ENCODE results near the gene PITX3. TPM values are rescaled to one million over a fixed set of nuclear protein-coding genes. Genes with fewer than 3 reads are reported as not detected.

Gene PITX3
- total and polyA plus RNA-seq, 2 experiments from 2014 or later = 0.34 TPM; not detected in 1

GRCh38 chr10:102283890-102284289 is 42.6 kb upstream of the PITX3 start:
- H3K79me2 ChIP-seq (replicated peaks; ENCODE audit: insufficient read depth) = peaks cover 2% of the 10 kb centered on the region; the same call in 1 of the 2 replicates
- H3K27ac ChIP-seq (ENCODE audit: low read depth) = no peak overlapping the region
- H3K4me2 ChIP-seq = no peak overlapping the region
- DNase-seq (ENCODE audit: low spot score) (no peak), ATAC-seq (no peak)
- H3K27me3 ChIP-seq (ENCODE audit: insufficient read depth) = no peaks in the 10 kb centered on the region
- H3K36me3 Mint-ChIP-seq (ENCODE audit: low read depth) = no peaks in the 10 kb centered on the region
- H3K4me1 Mint-ChIP-seq = no peaks in the 10 kb centered on the region
- H3K4me3 ChIP-seq = no peak overlapping the region
- H3K9me3 Mint-ChIP-seq = no peaks in the 10 kb centered on the region
- H3K4me1 ChIP-seq (ENCODE audit: insufficient read depth) = no peaks in the 10 kb centered on the region
- no peak overlapping the region for H2AFZ ChIP-seq
- H3F3A ChIP-seq (replicated peaks; ENCODE audit: low read depth) = no peaks in the 10 kb centered on the region
- H4K20me1 ChIP-seq (replicated peaks; ENCODE audit: insufficient read depth) = peaks cover 8% of the 10 kb centered on the region
- no peak for TF ChIP-seq CREB1 (CRISPR knock-in tag; IDR thresholded peaks at IDR 0.05; ENCODE audit: low read depth)
- no peaks in the 10 kb centered on the region for H3K36me3 ChIP-seq (ENCODE audit: insufficient read depth)
- no peak overlapping the region for H3K27ac Mint-ChIP-seq
- H3K9me2 ChIP-seq (ENCODE audit: insufficient read depth) = no peaks in the 10 kb centered on the region
- no peak overlapping the region for H3K4me3 Mint-ChIP-seq
- H3K27me3 Mint-ChIP-seq (ENCODE audit: insufficient read depth, low read depth, poor library complexity) = no peaks in the 10 kb centered on the region

DNA sequence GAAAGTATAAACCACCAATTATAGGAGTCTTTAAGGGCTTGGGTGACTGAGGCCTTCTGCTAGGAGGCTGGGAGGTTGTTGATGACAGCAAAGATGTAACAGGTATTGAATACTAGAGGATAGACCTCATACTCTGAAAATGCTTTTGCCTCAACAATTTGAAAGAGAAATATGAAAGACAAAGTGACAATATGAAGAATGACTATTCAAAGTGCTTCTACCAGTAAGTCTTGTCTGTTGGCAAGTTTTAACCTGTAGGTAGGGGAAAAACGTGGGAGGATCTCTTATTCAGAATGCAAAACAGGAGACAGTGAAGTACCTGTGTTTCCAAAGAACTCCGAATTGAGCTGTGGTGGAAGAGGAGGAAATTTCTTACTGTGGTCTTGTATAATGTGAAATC is 42.2 kb upstream of the PITX3 start:
- no peaks in the 10 kb centered on the region for H3K4me1 ChIP-seq (ENCODE audit: insufficient read depth)
- no peaks in the 10 kb centered on the region for H3K36me3 Mint-ChIP-seq (ENCODE audit: low read depth)
- H3K4me2 ChIP-seq = no peak overlapping the region
- H3K4me3 ChIP-seq = no peak overlapping the region
- peaks cover 8% of the 10 kb centered on the region for H4K20me1 ChIP-seq (replicated peaks; ENCODE audit: insufficient read depth)
- H3K27me3 Mint-ChIP-seq (ENCODE audit: insufficient read depth, low read depth, poor library complexity) = no peaks in the 10 kb centered on the region
- no peak overlapping the region for H3K27ac Mint-ChIP-seq
- DNase-seq (ENCODE audit: low spot score) (no peak), ATAC-seq (no peak)
- H3K27me3 ChIP-seq (ENCODE audit: insufficient read depth) = no peaks in the 10 kb centered on the region
- no peaks in the 10 kb centered on the region for H3K9me2 ChIP-seq (ENCODE audit: insufficient read depth)
- no peak overlapping the region for H3K27ac ChIP-seq (ENCODE audit: low read depth)
- no peaks in the 10 kb centered on the region for H3F3A ChIP-seq (replicated peaks; ENCODE audit: low read depth)
- H3K9me3 Mint-ChIP-seq = no peaks in the 10 kb centered on the region
- H3K4me1 Mint-ChIP-seq = no peaks in the 10 kb centered on the region
- no peak overlapping the region for H3K4me3 Mint-ChIP-seq
- H3K36me3 ChIP-seq (ENCODE audit: insufficient read depth) = no peaks in the 10 kb centered on the region
- H3K79me2 ChIP-seq (replicated peaks; ENCODE audit: insufficient read depth) = no peaks in the 10 kb centered on the region; the same call in 1 of the 2 replicates
- H2AFZ ChIP-seq = no peak overlapping the region
- TF ChIP-seq, protein P1, sequence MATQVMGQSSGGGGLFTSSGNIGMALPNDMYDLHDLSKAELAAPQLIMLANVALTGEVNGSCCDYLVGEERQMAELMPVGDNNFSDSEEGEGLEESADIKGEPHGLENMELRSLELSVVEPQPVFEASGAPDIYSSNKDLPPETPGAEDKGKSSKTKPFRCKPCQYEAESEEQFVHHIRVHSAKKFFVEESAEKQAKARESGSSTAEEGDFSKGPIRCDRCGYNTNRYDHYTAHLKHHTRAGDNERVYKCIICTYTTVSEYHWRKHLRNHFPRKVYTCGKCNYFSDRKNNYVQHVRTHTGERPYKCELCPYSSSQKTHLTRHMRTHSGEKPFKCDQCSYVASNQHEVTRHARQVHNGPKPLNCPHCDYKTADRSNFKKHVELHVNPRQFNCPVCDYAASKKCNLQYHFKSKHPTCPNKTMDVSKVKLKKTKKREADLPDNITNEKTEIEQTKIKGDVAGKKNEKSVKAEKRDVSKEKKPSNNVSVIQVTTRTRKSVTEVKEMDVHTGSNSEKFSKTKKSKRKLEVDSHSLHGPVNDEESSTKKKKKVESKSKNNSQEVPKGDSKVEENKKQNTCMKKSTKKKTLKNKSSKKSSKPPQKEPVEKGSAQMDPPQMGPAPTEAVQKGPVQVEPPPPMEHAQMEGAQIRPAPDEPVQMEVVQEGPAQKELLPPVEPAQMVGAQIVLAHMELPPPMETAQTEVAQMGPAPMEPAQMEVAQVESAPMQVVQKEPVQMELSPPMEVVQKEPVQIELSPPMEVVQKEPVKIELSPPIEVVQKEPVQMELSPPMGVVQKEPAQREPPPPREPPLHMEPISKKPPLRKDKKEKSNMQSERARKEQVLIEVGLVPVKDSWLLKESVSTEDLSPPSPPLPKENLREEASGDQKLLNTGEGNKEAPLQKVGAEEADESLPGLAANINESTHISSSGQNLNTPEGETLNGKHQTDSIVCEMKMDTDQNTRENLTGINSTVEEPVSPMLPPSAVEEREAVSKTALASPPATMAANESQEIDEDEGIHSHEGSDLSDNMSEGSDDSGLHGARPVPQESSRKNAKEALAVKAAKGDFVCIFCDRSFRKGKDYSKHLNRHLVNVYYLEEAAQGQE (IDR thresholded peaks at IDR 0.05; ENCODE audit: unreplicated experiment) = no peak
- no peak for TF ChIP-seq NANOG (IDR thresholded peaks at IDR 0.05; ENCODE audit: borderline replicate concordance)
- TF ChIP-seq STAT1 (IDR thresholded peaks at IDR 0.05; ENCODE audit: unreplicated experiment) = no peak
- no peak for TF ChIP-seq EZH2 (IDR thresholded peaks at IDR 0.05; ENCODE audit: low read depth, unreplicated experiment)
- TF ChIP-seq EZH2phosphoT487 (IDR thresholded peaks at IDR 0.05; ENCODE audit: unreplicated experiment) = no peak
- no peak for TF ChIP-seq ZNF331 (CRISPR knock-in tag; IDR thresholded peaks at IDR 0.05; ENCODE audit: low read depth)
- TF ChIP-seq, protein P2, sequence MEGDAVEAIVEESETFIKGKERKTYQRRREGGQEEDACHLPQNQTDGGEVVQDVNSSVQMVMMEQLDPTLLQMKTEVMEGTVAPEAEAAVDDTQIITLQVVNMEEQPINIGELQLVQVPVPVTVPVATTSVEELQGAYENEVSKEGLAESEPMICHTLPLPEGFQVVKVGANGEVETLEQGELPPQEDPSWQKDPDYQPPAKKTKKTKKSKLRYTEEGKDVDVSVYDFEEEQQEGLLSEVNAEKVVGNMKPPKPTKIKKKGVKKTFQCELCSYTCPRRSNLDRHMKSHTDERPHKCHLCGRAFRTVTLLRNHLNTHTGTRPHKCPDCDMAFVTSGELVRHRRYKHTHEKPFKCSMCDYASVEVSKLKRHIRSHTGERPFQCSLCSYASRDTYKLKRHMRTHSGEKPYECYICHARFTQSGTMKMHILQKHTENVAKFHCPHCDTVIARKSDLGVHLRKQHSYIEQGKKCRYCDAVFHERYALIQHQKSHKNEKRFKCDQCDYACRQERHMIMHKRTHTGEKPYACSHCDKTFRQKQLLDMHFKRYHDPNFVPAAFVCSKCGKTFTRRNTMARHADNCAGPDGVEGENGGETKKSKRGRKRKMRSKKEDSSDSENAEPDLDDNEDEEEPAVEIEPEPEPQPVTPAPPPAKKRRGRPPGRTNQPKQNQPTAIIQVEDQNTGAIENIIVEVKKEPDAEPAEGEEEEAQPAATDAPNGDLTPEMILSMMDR (conservative IDR thresholded peaks at IDR 0.05; ENCODE audit: low read depth in 2 of 2) = no peak
- TF ChIP-seq ZNF462 (CRISPR knock-in tag; IDR thresholded peaks at IDR 0.05) = no peak
- TF ChIP-seq POLR2AphosphoS5 (IDR thresholded peaks at IDR 0.05; ENCODE audit: low read depth) = no peak
- TF ChIP-seq ZNF114 (CRISPR knock-in tag; IDR thresholded peaks at IDR 0.05) = no peak
- no peak for TF ChIP-seq JUNB (IDR thresholded peaks at IDR 0.05; ENCODE audit: unreplicated experiment)
- TF ChIP-seq CREB1 (CRISPR knock-in tag; IDR thresholded peaks at IDR 0.05; ENCODE audit: low read depth) = no peak
